Right ventricle myocardium inferior (tissue), 1 donor: ENCODE results near the gene OR52N4. TPM values are rescaled to one million over a fixed set of nuclear protein-coding genes. Genes with fewer than 3 reads are reported as not detected.
"Not testable (repeated sequence)": the region's sequence is repeated elsewhere in the genome, so short reads cannot be mapped to it uniquely, and the experiment has no call there.

Experiments used
- ATAC-seq: fragments of 200-7000 bp; cut with Tn5 transposase; one replicate; pipeline ENCODE4 v1.9.1; 2020; ENCODE audit warnings: mild to moderate bottlenecking, moderate library complexity
- DNase-seq: peaks from one replicate; pipeline ENCODE4 v3.0.0; 2021; ENCODE audit errors: missing footprints
- intact Hi-C: fragments of 100-400 bp; cut with DNase I; formaldehyde crosslinking; loops from one replicate; pipeline ENCODE4 v1.11.0; 2022
- long read RNA-seq: library from polyadenylated mRNA; unstranded; transcript quantifications from one replicate; pipeline ENCODE4 v2.0.0, GENCODE V29; 2021
- total RNA-seq: library from RNA; stranded (reverse); fragmentation: NEBNext Ultra II Directional; extraction: Animal tissue kit (Norgen Biotek cat#: 25700); gene quantifications from one replicate; pipeline ENCODE4 v1.2.1, GENCODE V29; 2021
- donor health status: DM: no; HTN: yes; CAD: no; lungs with severe emphysema.

The OR52N4 gene
- not detected for total RNA-seq
- long read RNA-seq: 0 reads

- DNase-seq: no peak
- intact Hi-C loops: no loop called here
Measured at GRCh38 chr11:5753943-5754342, at the start of gene OR52N4. TSS of gene OR52N4 (plus strand) at chr11:5754243. CDS start at chr11:5754741, 498 bp downstream.

DNA sequence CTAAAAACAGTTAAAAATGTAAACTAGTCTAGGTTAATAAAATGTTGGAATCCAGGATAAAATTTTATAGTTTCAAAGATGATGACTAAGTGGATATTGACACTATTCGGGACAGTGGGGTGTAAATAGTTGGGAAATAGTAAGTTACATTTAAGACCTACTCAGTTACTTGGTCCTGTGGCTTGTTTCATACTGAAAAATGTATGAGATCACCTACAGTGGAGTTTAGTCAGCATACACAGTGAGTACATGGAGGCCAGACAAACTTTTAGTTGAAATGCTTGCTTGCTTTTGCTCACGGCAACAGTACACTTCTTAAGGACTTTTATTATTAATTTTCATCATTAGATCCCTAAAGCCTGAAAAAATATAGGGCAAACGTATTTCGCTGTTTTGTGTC is 48.4 kb upstream of the OR52N4 start:
- intact Hi-C loops: no loop called here
- DNase-seq: no peak
- no peak for ATAC-seq

More at GRCh38 chr11:5753943-5754342, at the start of gene OR52N4:
- no peak for ATAC-seq

- ATAC-seq (no peak), DNase-seq (no peak)
- intact Hi-C loops: no loop called here
Measured at GRCh38 chr11:5712507-5712906, 41.5 kb upstream of the OR52N4 start.

GRCh38 chr11:5713695-5714094 is 40.3 kb upstream of the OR52N4 start:
- intact Hi-C loops: no loop called here
- DNase-seq (no peak), ATAC-seq (no peak)

GRCh38 chr11:5716518-5716917 is 37.5 kb upstream of the OR52N4 start:
- ATAC-seq, intact Hi-C loops, DNase-seq: not testable (repeated sequence)

DNA sequence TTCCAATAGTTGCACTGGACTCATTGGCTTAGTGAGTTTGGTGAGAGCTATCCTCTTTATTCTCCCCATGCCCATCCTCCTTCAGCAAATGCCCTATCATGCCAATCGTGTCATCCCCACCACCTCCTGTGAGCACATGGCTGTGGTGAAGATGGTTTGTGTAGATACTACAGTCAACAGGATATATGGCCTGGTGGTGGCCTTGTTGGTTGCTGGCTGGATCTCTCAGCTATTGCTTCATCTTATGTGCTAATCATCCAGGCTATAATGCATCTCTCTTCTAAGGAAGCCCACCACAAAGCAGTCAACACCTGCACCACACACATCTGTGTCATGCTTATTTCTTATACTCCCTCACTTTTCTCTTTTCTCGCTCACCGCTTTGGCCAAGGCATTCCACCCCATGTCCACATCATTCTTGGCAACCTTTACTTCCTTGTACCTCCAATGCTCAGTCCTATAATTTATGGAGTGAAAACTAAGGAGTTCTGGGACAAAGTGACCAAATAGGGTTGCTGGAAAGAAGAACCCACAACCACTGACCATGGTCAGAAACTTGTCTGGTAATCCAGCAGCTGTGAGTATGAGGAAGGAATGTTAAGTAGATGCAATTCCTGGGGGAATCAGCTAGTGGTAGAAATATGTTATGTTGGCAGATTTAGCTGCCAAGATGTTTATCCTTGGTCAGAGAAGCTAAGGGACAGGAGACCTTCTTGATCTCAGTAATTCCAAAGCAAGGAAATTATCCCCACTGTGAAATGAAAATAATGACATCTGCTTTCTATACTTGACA is 34.1 kb upstream of the OR52N4 start:
- DNase-seq: no peak
- intact Hi-C loops: no loop called here

DNA sequence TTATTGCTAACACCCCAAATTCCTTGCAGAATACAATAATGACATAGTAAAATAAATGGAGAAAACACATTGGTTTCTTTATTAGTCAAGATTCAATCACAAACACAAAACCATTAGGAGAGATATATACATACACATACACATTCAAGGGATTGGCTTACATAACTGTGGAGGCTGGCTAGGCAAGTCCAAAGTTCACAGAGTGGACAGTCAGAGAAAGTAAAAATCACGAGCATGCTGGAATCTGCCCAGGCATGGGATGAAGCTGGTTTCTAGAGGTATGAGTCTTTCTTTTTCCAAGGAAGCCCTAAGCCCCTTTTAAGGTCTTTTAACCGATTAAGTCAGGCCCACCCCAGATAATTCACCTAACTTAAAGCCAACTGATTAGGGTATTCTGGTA is 31.4 kb upstream of the OR52N4 start:
- no peak for ATAC-seq
- intact Hi-C loops: no loop called here
- DNase-seq: no peak

More for the DNA sequence above, 34.1 kb upstream of the OR52N4 start:
- ATAC-seq: no peak

- intact Hi-C loops: no loop called here
- ATAC-seq (no peak), DNase-seq (no peak)
Measured at GRCh38 chr11:5726351-5726750, 27.7 kb upstream of the OR52N4 start.

GRCh38 chr11:5727691-5728090 is 26.4 kb upstream of the OR52N4 start:
- DNase-seq (no peak), ATAC-seq (no peak)
- intact Hi-C loops: no loop called here

GRCh38 chr11:5736396-5736795 is 17.6 kb upstream of the OR52N4 start, which contains the start of gene OR56B1:
TSS of gene OR56B1 (plus strand) at chr11:5736448. CDS start at chr11:5736517, 69 bp downstream.
- DNase-seq (no peak), ATAC-seq (no peak)
- intact Hi-C loops: no loop called here

GRCh38 chr11:5737091-5737490 is 17.0 kb upstream of the OR52N4 start:
- intact Hi-C loops: no loop called here
- no peak for DNase-seq

DNA sequence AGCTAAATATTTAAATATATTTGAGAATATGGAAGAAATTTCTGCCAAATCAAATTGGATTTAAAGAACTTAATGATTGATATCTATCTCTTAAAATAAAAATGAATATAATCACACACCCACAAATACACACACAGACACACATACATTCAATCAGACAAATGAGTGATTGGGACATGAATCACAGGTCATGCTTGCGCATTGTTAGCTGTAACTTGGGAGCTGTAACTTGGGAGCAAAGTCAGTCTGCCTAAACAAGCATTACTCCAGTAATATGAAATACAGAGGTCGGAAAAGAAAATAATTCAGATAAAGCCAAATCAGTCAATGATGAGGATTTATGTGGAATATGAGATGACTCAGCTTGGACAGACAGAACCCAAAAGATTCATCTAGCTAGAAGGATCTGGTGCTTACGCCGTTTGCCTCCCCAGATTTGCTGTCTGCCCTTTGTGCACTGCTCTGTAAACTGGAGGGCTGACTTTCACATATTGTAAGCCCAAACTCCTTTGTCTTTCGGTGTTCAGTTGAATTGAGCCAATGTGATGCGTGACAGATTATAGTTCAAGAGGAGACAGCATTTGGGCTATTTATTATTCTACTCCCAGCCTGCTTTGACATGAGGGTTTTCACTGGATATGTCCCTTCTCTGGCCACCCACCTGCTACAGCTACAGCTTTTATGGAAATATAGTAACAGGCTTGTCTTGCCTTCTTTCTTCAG is 16.2 kb upstream of the OR52N4 start:
- ATAC-seq: no peak

More at GRCh38 chr11:5737091-5737490, 17.0 kb upstream of the OR52N4 start:
- no peak for ATAC-seq

GRCh38 chr11:5738431-5738830 is 15.6 kb upstream of the OR52N4 start:
- intact Hi-C loops: no loop called here
- ATAC-seq: no peak
- no peak for DNase-seq

More for the DNA sequence above, 16.2 kb upstream of the OR52N4 start:
- no peak for DNase-seq
- intact Hi-C loops: no loop called here

DNA sequence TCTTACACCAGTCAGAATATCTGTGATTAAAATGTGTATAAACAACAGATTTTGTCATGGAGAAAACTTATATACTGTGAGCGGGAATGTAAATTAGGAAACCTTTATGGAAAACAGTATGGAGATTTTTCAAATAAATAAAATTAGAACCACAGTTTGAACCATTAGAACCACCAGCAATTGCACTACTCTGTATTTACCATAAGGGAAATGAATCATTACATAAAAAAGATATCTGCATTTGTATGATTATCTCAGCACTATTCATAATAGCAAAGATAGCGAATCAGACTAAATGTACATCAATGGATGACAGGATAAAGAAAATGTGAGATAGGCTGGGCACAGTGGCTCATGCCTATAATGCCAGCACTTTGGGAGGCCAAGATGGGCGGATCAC is 7.4 kb upstream of the OR52N4 start:
- ATAC-seq: no peak
- intact Hi-C loops: no loop called here

DNA sequence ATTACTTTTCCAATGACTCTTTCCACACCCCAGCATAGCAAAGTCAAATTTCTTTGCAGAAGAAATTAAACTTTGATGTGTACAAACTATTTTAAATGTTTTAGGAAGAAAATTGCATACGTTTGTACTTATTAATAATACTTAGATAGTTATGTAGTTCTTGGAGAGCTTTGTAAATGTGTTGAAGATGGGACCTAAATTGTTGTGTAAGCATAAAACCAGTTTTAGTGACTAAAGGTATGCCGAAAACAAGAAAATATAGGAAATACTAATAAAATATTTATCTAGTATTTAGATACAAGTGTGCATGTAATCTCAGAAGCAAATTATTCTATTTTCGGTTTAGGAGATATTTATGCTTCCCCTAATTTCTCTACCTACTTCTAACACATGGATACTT is 4.2 kb upstream of the OR52N4 start:
- ATAC-seq (no peak), DNase-seq (no peak)
- intact Hi-C loops: no loop called here

More for the DNA sequence above, 7.4 kb upstream of the OR52N4 start:
- no peak for DNase-seq

DNA sequence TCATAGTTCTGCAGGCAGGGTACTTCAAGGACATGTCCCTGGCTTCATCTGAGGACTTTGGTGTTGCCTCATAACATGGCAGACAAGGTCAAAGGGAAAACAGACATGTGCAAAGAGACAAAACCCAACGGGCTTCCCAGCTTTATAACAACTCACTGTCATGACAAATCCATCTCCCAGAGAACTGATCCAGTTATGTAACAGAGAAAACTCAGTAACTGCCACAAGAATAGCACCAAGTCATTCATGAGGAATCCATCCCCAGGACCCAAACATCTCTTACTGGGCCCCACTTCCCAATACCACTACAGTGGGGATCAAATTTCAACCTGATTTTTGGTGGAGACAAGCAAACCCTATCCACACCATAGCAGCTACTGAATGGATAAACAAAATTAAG is 13.0 kb downstream of the OR52N4 start:
- DNase-seq (no peak), ATAC-seq (no peak)
- intact Hi-C loops: no loop called here

DNA sequence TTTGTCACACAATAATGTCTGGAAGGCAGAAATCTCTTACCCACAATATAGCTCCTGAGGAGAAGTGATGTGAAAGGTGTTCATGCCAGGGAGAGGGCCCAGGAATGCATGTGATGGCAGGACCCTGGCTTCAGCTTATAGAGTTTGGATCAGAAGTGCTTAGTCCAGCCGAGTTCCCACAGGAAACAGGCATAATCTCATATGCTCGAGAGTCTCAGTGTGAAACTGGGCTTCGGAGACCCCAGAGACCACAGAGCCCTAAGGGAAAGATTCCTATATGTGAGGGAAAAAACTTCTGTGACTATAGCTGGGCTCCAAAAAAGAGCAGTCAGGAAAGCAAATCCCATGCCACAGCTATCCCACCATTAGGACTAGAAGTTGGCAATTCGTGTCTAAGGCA is 29.2 kb downstream of the OR52N4 start, which contains the start of gene OR52N5:
TSS of gene OR52N5 (minus strand) at position 101 of the 400 bp plus-strand sequence. CDS start 4,721 bp downstream, outside the sequence.
- intact Hi-C loops: no loop called here
- ATAC-seq (no peak), DNase-seq (no peak)

- no peak for DNase-seq
- intact Hi-C loops: no loop called here
- no peak for ATAC-seq
Measured at GRCh38 chr11:5791165-5791564, 37.1 kb downstream of the OR52N4 start, which contains the start of gene OR52N1. TSS of gene OR52N1 (minus strand) at chr11:5791265. CDS start at chr11:5788816, 2,449 bp downstream.

GRCh38 chr11:5796541-5796940 is 42.5 kb downstream of the OR52N4 start:
- DNase-seq: no peak
- intact Hi-C loops: no loop called here
- no peak for ATAC-seq

DNA sequence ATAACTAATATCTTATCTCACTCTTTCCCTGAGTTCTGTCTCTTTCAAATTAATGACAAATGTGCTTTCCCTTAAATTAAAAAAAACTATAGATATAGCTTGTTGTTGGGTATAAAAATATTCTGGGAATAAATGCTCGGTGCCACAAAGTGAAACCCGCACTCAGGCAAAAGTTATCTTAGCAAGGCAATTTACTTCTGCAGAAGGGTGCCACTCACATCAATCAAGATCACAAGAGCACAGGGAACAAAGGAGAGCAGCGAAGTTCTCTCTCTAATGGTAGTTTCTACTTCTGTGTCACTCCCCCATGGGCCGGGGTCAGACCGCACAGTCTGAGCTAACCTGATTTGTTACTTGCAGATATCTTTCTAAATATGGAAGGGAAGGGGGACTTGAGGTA is 49.9 kb downstream of the OR52N4 start:
- ATAC-seq: no peak
- DNase-seq: no peak
- intact Hi-C loops: loop anchor here (10.0 kb wide), 1 partner anchor 209 kb away; the partner anchor contains the start of gene TRIM6
